Upper lobe of right lung (tissue), 1 donor: ENCODE results near the gene P2RY11. TPM values are rescaled to one million over a fixed set of nuclear protein-coding genes. Genes with fewer than 3 reads are reported as not detected.

Experiments used
- ATAC-seq: fragments of 200-7000 bp; cut with Tn5 transposase; one replicate; pipeline ENCODE4 v1.9.1; 2020; ENCODE audit warnings: mild to moderate bottlenecking, moderate library complexity
- DNase-seq: peaks from one replicate; pipeline ENCODE4 v3.0.0-alpha.2; 2020
- H3K27ac ChIP-seq: fragments of 200-600 bp; one replicate; pipeline ENCODE4 v1.8.0; 2022
- H3K27me3 ChIP-seq: fragments of 200-600 bp; one replicate; pipeline ENCODE4 v1.8.0; 2022; ENCODE audit warnings: mild to moderate bottlenecking
- H3K36me3 ChIP-seq: fragments of 200-600 bp; one replicate; pipeline ENCODE4 v1.8.0; 2022
- H3K4me1 ChIP-seq: fragments of 200-600 bp; one replicate; pipeline ENCODE4 v1.8.0; 2022
- H3K4me3 ChIP-seq: fragments of 200-600 bp; one replicate; pipeline ENCODE4 v1.8.0; 2022; ENCODE audit warnings: mild to moderate bottlenecking
- H3K9me3 ChIP-seq: fragments of 200-600 bp; one replicate; pipeline ENCODE4 v1.8.0; 2022
- CTCF ChIP-seq: fragments of 200-600 bp; IDR thresholded peaks from one replicate; pipeline ENCODE4 v1.8.0; 2022; ENCODE audit warnings: antibody characterized with exemption
- intact Hi-C: fragments of 100-400 bp; cut with DNase I; formaldehyde crosslinking; loops from one replicate; pipeline ENCODE4 v1.11.0; 2022
- total RNA-seq: library from RNA; stranded (reverse); fragmentation: NEBNext Ultra II Directional; extraction: Animal tissue kit (Norgen Biotek cat#: 25700); gene quantifications from one replicate; pipeline ENCODE4 v1.2.1, GENCODE V29; 2021
- donor health status: DM: no; HTN: yes; CAD: no; lungs with severe emphysema.

P2RY11 gene
- total RNA-seq, 1 donor from 2014 or later = 13.5 TPM

GRCh38 chr19:10141973-10142372 lies 30.5 kb downstream of the P2RY11 start:
- Histone ChIP-seq H3K27me3 (no peaks in the 10 kb centered on the region), H3K4me3 (no peak overlapping the region), H3K4me1 (peaks cover 7% of the 10 kb centered on the region), H3K36me3 (peaks cover 100% of the 10 kb centered on the region), H3K27ac (peak overlapping the region; percentile 59), H3K9me3 (no peaks in the 10 kb centered on the region)
- ATAC-seq (no peak), DNase-seq (no peak)
- TF ChIP-seq CTCF = no peak
- intact Hi-C loops = no loop called here

GRCh38 chr19:10142701-10143375 lies 31.3 kb downstream of the P2RY11 start:
- intact Hi-C loops = no loop called here
- Histone ChIP-seq H3K4me1 (peaks cover 7% of the 10 kb centered on the region), H3K27ac (peak overlapping the region; percentile 59), H3K4me3 (no peak overlapping the region), H3K9me3 (no peaks in the 10 kb centered on the region), H3K27me3 (no peaks in the 10 kb centered on the region), H3K36me3 (peaks cover 99% of the 10 kb centered on the region)
- ATAC-seq (peak; percentile 81), DNase-seq (peak; percentile 79)
- no peak for TF ChIP-seq CTCF

GRCh38 chr19:10143681-10144080 lies 32.2 kb downstream of the P2RY11 start:
- ATAC-seq (no peak), DNase-seq (no peak)
- intact Hi-C loops = no loop called here
- no peaks in the 10 kb centered on the region for H3K27me3 ChIP-seq
- H3K4me3 ChIP-seq = no peak overlapping the region
- H3K27ac ChIP-seq = peak overlapping the region; percentile 59
- H3K36me3 ChIP-seq = peaks cover 98% of the 10 kb centered on the region
- no peaks in the 10 kb centered on the region for H3K9me3 ChIP-seq
- peaks cover 7% of the 10 kb centered on the region for H3K4me1 ChIP-seq
- no peak for TF ChIP-seq CTCF

- TF ChIP-seq CTCF = no peak
- no peak for DNase-seq
- Histone ChIP-seq H3K9me3 (no peaks in the 10 kb centered on the region), H3K27me3 (no peaks in the 10 kb centered on the region), H3K27ac (no peak overlapping the region), H3K36me3 (peaks cover 98% of the 10 kb centered on the region), H3K4me3 (no peak overlapping the region), H3K4me1 (peaks cover 7% of the 10 kb centered on the region)
- no peak for ATAC-seq
- intact Hi-C loops = no loop called here
Measured at GRCh38 chr19:10144361-10144760, 32.9 kb downstream of the P2RY11 start.

GRCh38 chr19:10145031-10145430 lies 33.5 kb downstream of the P2RY11 start:
- Histone ChIP-seq H3K27me3 (no peaks in the 10 kb centered on the region), H3K36me3 (peaks cover 98% of the 10 kb centered on the region), H3K9me3 (no peaks in the 10 kb centered on the region), H3K4me1 (peaks cover 7% of the 10 kb centered on the region), H3K27ac (no peak overlapping the region), H3K4me3 (no peak overlapping the region)
- intact Hi-C loops = no loop called here
- no peak for TF ChIP-seq CTCF
- ATAC-seq = no peak
- no peak for DNase-seq

GRCh38 chr19:10146142-10146541 lies 34.6 kb downstream of the P2RY11 start:
- no peaks in the 10 kb centered on the region for H3K9me3 ChIP-seq
- DNase-seq (no peak), ATAC-seq (no peak)
- no peak overlapping the region for H3K4me3 ChIP-seq
- no peaks in the 10 kb centered on the region for H3K27me3 ChIP-seq
- peaks cover 98% of the 10 kb centered on the region for H3K36me3 ChIP-seq
- intact Hi-C loops = no loop called here
- peaks cover 7% of the 10 kb centered on the region for H3K4me1 ChIP-seq
- no peak for TF ChIP-seq CTCF
- H3K27ac ChIP-seq = no peak overlapping the region
